Fibroblast of the aortic adventitia (primary cell): ENCODE results near the gene ABLIM1. TPM values are rescaled to one million over a fixed set of nuclear protein-coding genes. Genes with fewer than 3 reads are reported as not detected.
A peak's percentile ranks its signal among the peaks of the same experiment; 100 is the strongest.

Source experiments
- DNase-seq: peaks from one replicate; pipeline ENCODE4 v3.0.0-alpha.2; 2010; ENCODE audit warnings: low read depth
- H3K4me3 ChIP-seq: 2 replicates; pipeline ENCODE4 v1.5.1; 2011; ENCODE audit warnings: low read depth, mild to moderate bottlenecking, control low read depth, low read length, moderate library complexity
- total RNA-seq: library from RNA; depleted of rRNA; stranded (reverse); fragments of >200 nt; gene quantifications from 2 replicates; pipeline ENCODE4 v1.2.3, GENCODE V29; 2012; ENCODE audit warnings: low replicate concordance
- TF ChIP-seq, protein P1 (sequence below): IDR thresholded peaks from 2 replicates; pipeline ENCODE4 v1.5.1; 2011; ENCODE audit warnings: mild to moderate bottlenecking, low read length, control low read depth, inconsistent platforms; ENCODE audit not compliant: insufficient read depth

The ABLIM1 gene
- total RNA-seq, 1 donor, result 36.1 TPM

DNA sequence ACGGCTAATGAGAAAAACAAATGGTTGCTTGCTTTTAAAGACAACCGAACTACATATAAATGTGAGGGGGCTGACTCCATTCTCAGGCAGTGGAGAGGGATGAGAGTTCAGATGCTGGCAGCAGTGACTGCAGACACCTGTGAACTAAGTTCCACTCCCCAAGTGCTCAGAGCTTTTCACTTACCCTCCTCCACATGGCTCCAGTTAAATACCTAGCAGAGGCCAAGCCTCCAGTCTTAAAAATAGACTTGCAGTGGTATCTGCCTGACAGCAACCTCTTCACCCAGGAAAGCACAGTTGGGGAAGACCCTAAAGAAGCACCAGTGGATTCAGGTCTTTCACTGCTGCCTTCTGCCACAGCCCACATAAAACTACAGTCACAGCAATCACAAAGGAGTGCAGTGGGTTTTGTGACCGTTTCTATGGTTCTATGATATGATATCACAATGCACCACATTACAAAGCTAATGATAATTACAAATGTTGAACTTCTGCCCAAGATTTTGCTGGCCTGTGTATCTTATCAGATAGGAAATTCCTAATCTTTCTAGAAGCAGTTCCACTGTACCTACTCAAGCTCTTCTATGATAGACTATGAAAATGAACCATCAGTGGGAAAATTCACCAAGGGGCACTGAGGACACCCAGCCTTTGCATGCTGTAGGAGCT is 3.3 kb upstream of the ABLIM1 start:
- no peak for DNase-seq
- H3K4me3 ChIP-seq, result no peak overlapping the region
- TF ChIP-seq, protein P1, sequence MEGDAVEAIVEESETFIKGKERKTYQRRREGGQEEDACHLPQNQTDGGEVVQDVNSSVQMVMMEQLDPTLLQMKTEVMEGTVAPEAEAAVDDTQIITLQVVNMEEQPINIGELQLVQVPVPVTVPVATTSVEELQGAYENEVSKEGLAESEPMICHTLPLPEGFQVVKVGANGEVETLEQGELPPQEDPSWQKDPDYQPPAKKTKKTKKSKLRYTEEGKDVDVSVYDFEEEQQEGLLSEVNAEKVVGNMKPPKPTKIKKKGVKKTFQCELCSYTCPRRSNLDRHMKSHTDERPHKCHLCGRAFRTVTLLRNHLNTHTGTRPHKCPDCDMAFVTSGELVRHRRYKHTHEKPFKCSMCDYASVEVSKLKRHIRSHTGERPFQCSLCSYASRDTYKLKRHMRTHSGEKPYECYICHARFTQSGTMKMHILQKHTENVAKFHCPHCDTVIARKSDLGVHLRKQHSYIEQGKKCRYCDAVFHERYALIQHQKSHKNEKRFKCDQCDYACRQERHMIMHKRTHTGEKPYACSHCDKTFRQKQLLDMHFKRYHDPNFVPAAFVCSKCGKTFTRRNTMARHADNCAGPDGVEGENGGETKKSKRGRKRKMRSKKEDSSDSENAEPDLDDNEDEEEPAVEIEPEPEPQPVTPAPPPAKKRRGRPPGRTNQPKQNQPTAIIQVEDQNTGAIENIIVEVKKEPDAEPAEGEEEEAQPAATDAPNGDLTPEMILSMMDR, result no peak

DNA sequence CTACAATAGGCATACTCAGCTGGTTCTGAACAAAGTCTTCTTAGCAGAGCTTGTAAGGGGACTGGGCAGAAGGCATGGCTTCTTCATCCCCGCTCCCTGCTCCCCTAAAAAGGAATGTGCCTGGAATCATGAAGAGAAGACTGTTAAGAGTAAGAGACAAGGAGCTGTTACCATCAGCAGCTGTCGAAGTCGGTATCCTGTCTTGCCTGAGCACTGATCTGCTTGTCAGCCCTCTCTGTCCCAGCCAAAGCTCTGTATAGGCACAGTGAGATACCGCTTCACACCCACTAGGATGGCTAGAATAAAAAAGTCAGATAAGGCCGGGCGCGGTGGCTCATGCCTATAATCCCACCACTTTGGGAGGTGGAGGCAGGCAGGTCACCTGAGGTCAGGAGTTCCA is 2.4 kb downstream of the ABLIM1 start:
- no peak for DNase-seq
- no peak overlapping the region for H3K4me3 ChIP-seq
- TF ChIP-seq, protein P1, result no peak

DNA sequence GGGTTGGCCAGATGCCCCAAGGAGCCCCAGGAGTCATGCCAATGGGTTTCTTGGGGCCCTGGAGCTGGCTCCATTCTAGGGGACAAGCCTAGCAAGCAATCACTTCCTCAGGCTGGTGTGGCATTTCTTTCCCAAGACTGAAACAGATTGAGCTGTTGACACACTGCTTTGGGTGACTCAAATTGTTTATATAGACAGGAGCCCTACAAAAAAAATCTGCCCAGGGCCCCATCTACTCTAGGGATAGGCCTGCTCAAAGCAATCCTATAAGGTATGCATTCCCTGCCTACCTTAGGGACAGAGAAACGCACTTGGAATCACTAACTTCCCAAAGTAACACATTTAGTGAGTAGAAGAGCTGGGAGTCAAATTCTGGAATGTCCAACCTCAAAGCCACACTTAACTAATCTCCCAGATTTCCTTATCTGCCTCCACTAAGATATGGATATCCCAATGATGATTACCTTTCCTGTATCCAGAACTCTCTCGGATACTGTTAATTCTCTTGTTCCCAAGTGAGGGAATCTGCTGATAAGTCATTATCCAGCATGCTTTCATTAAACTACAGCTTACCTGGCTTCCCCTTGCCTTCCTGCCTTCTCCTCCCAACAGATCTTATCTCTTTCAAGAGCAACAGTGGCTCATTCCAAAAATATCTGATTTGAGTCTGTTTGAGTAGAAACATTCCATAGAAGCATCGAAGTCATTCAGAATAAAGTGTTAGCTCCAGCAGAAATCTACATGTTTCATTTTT is 3.1 kb downstream of the ABLIM1 start:
- TF ChIP-seq, protein P1, result no peak
- peak; percentile 28 for DNase-seq
- H3K4me3 ChIP-seq, result no peak overlapping the region

DNA sequence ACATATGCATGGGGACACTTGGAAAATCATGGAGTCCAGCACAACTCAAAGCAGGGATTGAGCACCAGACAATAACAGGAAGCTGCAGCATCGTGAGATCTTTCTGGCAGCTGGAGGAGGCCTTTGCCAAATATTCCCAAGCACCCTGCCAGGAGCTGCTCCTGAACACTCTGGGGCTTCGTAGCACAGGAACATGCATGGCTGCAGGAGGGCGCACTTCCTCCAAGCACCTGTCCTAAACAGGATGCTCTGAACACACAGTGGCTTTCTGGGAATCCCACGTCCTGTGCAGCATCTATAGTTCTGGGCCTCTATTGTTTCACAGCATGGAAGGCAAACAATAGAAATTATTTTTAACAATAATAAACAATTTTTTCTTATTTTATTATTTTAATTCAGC is 4.1 kb downstream of the ABLIM1 start:
- no peak for DNase-seq
- TF ChIP-seq, protein P1, result no peak
- H3K4me3 ChIP-seq, result no peak overlapping the region

DNA sequence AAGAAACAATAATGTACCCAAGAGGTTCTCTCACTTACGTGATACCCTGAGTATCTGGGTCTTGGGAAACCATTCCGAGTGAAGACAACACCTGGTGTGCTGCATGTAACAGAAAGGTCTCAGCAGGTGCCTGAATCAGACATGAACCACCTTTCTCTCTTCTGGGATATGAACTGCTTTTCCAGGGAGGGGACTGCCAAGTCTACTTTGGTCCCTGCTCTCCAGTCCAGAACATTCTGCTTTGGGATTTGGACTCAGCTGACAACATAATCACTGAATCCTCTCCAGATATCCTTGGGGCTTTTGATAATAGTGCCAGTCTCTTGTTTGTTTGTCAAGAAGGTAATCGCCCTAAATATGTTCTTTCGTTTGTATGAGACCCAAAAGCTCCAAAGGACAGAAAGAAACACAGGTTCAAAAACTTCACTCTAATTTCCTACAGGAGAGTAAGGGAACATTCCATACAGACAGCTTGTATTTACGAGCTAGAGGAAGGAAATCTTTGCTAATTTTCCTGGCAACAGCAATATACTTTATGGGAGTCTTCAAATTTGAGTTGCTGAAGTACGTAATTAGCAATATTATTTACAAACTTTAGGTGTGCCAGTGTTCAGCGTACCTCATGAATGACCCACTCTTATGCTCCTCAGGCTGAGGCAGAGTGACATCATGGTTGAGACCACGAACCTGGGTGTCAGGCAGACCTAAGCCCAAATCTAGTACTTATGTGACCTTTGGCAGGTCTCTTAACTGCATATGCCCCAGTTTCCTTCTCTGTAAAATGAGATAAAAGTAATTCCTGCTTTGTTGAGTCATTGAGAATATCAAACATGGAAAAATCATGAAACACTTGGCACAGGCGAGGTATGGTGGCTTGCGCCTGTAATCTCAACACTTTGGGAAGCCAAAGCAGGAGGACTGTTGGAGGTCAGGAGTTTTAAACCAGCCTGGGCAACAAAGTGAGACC is 5.4 kb downstream of the ABLIM1 start:
- no peak overlapping the region for H3K4me3 ChIP-seq
- no peak for DNase-seq
- TF ChIP-seq, protein P1, result no peak

DNA sequence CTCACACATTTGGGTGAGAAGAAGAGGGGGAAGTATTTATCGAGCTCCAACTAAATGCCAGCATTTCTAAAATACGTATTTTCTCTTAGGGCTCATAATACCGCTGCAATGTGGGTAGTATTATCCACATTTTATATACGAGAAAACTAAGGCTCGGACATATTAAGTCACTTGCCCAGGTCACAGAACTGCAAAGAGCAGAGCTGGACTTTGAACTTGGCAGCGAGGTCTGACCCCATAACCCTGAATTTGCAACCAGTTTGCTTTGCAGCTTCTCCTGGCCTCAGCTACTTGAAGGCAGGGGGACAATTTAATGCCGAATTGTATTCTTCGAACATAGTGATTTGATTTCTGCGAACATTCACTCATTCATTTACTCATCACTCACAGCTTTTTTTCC is 7.2 kb downstream of the ABLIM1 start:
- H3K4me3 ChIP-seq, result no peak overlapping the region
- DNase-seq, result no peak
- TF ChIP-seq, protein P1, result no peak
